NCI-H748 treated with DMSO at 0.1 percent for 48 hours (cell line): ENCODE data around the gene RECK.
"Not testable (repeated sequence)": the region's sequence is repeated elsewhere in the genome, so short reads cannot be mapped to it uniquely, and the experiment has no call there.

Experiments used
- DNase-seq: peaks from one replicate; lab custom pipeline; 2025; lab: John Stamatoyannopoulos, UW

RECK gene

DNA sequence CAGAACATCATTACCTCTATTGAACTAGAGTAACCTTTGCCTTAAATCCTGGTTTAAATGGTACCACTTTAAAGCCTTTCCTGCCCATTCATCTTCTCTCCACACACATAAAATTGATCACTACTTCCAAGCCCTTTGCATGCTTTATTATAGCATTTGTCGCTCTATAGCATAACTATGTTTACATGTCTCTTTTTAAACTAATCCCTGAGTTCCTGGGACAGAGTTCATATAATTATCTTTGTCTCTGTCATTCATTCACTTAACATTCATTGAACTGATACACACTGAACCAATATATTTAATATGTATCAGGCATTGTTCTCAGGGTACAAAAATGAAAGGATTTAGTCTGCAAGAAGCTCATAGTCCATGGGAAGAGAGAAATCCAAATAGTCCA, 37.3 kb downstream of the RECK start:
- DNase-seq, result no peak

DNA sequence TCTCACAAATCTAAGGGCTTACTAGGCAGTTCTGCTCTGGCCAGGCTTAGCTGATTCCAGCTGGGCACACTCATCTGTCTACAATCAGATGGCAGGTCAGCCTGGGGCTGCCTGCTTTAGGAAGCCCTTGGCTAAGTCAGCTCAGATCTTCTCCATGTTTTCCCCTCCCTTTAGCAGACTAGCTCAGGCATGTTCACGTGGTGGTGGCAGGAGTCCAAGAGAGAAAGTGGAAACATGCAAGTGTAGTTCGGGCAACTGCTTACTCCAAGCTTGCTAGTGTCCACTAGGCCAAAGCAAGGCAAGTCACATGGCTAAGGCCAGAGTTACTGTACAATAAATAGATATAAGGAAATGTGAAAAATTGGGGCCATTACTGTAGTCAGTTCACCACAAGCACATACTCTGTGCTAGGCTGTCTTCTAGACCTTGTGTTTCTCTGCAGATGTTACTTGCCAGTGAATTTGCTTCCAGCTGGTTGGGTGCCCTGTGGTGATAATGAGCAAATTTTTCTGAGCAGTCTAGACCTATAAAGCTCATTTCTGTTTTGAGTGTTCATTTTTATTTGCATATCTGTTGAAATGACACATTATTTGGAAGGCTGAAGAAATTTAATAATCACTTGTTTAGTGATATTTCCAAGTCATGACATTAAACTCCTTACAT, 38.3 kb downstream of the RECK start:
- no peak for DNase-seq

DNA sequence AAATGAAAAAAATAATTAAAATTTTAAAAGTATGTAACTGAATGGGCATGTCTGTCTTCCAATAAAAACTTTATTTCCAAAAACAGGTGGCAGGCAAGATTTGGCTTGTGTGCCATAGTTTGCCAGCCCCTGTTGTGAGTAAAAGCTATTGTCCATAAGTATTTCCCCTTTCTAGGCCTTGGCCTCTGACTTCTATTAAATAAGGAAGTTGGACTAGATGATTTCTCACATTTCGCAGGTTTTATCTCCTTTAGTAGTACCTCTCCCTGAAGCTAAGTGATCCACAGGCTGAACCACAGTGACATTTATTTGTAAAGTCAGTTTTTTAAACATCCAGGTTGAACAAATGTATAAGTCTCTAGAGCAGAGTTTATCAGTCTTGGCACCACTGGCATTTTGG, 41.3 kb downstream of the RECK start:
- DNase-seq, result no peak

DNA sequence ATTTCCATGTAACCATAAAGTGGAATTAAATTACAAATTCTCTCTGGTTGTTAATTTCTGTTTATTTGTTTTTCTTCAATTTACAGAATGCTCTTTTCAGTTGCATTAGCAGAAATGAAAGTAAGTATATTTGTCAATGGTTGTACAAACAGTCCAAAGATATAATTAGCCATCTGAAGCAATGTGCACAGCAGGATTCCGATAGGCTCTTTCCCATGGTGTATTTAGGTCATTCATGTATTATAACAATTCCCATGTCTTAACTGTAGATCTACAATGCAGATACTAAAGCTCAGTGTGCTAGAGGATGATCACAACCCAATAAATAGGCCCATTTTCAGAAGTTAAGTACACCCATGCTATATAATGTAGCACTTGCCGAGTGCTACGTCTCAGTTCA, 43.8 kb downstream of the RECK start:
- no peak for DNase-seq

DNA sequence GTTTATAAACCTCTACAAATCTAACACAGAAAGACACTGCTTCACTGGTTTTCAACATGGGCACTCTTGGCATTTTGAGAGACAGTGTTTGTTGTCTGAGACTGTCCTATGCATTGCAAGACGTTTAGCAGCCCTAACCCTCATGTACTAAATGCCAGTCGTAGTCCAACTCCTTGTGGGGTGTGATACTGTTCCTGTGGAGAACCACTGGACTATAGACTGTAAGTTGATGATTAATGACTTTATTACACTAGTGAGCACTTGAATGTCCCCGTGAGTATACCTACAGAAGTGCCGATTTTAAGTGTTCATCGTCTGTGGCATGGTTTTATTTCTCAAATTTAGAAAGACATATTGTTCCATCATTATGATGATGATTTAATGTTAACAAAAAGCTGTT, 46.2 kb downstream of the RECK start:
- DNase-seq, result no peak

DNA sequence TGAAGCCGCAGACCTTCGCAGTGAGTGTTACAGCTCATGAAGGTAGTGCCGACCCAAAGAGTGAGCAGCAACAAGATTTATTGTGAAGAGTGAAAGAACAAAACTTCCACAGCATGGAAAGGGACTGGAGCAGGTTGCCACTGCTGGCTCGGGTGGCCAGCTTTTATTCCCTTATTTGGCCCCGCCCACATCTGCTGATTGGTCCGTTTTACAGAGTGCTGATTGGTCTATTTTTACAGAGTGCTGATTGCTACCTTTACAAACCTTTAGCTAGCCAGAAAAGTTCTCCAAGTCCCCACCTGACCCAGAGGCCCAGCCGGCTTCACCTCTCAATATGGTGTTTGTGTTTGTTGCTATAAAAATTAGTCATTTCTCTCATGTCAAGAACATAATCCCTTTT, 49.7 kb downstream of the RECK start:
- DNase-seq, result no peak

DNA sequence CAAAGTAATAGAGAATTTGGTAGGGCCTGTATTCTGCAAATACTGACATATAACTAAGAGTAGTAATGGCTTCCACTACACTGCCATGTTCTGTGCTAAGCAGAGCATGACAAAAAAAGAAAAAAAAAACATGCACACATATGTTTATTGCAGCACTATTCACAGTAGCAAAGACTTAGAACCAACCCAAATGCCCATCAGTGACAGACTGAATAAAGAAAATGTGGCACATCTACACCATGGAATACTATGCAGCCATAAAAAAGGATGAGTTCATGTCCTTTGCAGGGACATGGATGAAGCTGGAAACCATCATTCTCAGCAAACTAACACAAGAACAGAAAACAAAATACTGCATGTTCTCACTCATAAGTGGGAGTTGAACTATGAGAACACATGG, 50.3 kb downstream of the RECK start:
- not testable (repeated sequence) for DNase-seq

DNA sequence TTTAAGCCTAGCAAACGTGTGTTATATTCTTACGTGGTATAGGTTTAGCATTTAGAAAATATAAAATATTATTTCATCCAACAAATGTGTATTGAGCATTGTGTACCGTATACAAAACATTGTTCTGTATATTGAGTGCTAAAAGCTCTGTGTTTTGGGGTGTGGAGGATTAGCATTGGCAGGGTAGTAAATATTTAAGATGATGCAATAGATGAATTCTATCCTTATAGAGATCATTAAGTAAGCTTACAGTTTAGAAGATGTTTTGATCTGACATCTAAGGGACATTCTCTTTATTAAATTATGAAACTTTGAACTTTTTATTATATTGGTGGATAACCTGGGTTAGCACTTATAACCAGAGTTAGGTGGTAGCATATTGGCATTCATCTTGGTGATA, 51.3 kb downstream of the RECK start:
- DNase-seq, result no peak

DNA sequence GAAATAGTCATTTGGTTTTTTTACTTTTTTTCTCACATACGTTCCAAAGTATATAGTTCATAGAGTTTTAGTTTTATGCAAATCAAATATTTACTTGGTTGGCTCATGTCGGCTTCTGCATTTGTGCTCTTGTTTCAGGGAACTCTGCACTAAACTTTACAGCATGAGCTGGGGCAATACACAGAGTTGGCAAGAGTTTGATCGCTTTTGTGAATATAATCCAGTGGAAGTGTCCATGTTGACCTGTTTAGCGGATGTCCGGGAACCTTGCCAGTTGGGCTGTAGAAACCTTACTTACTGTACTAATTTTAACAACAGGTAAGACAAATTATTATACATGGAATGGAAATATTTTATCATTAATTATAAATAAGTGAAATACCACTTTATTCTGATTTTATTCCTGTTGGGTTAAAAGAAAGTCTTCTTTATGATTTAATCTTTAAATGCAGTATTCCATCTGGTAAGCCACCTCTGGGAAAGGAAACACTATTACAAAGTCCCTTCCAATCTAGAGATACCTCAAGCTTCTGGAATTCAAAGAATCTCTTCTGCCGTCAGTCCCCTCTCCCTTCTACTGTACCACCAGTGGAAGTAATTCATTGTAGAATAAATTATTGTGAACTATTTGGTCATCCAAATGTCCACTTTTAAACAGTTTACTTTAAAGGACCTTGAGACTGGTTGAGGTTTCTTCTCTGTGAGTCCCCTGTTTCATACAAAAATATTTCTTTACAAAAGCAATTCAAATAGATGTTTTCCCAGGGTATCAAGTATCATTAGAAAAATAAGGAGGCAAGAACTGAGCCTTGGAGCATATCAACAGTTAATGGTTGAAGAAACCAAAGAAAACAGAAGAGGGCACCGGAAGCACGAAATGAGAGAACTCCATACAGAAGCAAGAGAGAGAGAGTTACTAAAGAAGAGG, 54.6 kb downstream of the RECK start:
- no peak for DNase-seq

DNA sequence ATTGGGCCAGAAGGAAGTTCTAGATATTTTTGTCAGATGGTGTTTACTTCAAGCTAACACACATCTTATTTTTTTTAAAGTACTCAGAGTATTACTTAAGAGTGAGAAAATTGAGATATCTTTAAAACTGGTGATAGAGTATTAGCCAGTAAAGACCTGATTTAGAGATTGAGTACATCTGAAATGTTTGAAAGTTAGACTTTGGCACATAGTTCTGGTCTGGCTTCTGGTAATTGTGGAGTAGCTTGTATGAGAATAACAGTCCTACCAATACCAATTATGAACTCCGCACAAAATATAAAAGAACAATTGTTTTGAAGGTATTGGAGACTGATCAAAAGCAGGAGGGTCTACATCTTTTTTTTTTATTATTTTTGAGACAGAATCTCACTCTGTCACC, 55.3 kb downstream of the RECK start:
- no peak for DNase-seq

DNA sequence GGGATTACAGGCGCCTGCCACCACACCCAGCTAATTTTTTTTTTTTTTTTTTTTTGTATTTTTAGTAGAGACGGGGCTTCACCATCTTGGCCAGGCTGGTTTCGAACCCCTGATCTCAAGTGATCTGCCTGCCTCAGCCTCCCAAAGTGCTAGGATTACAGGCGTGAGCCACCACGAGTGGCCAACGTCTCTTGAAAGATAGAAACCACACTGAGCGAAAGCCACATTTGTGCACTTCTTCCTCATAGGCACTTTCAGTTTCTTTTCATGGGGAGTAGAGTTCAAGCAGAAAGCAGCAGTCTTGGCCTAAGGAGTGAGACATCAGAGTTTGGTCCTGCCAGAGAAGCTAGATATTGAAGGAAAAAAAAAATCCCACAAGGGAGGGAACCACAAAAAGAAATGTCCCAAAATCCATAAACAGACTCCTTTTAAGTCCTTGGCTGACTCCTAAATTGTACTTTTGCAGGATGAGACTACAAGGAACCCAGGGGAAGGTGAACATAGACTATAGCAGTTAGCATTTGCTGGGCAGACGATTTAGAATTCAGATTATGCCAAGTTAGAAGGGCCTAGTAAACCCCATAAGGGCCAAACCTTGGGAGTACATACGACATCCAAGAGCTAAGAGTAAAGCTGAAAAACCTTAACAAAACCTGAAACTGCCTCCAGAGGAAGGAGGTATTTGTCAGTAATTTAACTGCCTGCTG, 55.9 kb downstream of the RECK start:
- DNase-seq, result no peak

DNA sequence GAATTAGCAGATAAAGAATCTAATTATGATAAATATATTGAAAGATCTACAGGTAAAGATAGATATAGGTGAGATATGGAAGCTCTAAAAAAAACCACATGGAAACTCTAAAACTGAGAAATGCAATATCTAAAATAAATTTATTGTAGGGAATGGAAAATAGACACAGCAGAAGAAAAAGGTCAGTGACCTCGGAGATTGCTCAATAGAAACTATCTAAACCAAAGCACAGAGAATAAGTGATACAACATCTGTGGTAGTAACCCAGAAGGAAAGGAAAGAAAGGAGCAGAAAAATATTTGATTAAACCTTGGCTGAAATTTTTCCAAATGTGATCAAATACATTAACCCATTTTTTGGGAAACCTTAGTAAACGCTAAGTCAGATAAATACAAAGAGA, 56.7 kb downstream of the RECK start:
- DNase-seq, result no peak

DNA sequence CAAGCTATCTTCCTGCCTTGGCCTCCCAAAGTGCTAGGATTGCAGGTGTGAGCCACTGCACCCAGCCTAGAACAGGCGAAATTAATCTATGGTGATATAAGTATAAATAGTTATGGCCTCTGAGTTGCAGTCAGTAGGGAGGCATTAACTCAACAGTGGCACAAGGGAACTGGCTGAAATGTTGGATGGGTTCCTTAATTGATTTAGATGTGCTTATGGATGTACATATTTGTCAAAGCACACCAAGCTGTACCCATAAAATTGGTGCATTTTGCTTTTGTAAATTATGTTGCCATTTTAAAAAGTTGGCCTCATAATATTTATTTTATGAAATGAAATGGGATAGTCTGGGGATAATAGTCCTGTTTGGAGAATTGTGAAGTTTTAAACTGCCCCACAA, 63.0 kb downstream of the RECK start:
- DNase-seq, result no peak

DNA sequence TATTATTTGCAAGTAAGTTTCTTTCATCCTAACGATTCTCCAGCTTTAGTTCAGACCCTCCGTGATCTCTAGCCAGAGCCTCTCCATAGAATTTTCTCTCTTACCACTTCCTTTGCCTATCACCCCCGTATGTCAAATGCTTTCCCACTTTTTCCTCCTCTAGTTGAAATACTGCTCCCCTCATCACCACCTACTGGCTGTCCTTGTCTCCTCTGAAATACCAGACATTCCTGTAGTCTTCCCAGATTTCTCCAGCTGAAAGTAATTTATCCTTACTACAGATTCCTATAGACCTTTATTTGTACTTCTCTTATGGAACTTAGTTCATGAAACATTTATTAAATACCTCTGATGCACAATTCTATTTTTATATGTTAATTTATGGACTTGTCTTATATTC, 63.8 kb downstream of the RECK start:
- DNase-seq, result no peak

DNA sequence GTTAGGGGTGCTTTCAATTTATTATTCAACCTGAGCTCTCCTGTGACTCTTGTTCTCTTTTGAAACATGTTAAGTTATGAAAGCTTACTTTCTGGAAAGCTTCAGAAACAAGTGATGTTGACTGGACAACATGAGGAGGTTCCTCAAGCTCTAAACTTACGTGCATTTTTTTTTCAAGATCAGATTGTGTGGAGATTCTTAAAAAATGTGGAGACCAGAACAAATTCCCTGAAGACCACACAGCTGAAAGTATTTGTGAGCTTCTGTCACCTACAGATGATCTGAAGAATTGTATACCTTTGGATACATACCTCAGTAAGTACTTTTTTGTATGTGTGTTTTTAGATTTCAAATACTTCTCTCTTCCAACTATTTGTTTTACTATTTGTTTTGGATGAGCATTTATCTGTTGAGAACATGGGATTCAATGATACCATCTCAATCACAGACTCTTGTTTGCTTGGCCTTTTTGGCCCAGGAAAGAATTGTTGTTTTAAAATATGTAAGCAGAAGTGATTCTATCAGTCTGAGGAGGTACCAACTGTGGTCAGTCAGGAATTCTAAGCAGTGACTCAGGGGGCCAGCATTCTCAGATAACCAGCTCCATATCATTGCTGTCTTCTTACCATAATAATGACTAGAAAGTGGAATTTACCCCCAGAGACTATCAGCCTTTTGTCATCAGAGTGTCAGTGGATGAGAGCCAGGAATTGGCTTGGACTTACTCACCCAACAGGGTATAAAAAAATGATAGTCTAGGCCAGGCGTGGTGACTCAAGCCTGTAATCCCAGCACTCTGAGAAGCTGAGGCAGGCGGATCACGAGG, 65.4 kb downstream of the RECK start:
- no peak for DNase-seq

DNA sequence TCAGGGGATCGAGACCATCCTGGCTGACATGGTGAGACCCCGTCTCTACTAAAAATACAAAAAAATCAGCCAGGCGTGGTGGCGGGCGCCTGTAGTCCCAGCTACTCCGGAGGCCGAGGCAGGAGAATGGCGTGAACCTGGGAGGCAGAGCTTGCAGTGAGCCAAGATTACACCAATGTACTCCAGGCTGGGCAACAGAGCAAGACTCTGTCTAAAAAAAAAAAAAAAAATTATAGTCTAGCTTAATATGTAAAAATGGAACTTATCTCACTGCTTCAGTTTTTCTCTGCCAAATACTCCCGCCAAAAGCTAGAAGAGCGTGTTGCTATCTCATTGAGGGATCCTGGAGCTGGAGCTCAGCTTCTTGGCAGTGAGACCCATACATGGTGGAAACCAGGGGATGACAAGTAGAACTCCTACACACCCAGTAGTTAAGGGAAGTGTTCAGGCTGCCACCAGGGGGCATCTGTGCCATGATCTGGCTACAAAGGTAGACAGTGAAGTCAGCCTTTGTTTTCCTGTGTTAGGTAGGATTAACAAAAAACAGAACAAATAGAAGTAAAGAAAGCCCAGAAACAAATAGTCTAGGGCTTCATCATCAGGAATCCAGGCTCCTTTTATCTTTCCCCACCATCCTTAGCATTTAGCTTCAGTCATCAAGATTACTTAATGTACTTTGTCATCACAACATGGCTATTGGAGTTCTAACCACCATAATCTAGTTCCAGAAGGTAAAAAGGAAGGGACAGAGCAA, 66.2 kb downstream of the RECK start:
- peak; percentile 50 for DNase-seq

DNA sequence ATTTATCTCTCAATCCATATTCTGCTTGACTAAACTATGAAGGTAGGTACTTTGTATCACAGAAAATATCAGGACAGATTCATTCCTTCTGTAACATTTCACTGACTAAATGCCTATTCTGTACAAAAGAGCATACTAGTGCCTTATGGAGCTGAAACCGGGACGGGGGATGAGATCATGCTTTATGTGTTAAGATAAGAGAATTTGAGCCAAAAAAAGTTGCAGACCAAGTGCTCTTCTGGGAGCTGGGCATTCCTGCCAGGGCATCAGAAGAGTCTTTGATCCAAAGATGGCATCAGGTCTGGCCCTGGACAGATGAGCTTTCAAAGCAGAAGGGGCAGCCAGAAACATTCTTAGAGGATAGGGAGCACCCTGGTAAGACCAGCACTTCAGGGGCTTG, 72.4 kb downstream of the RECK start:
- DNase-seq, result no peak

DNA sequence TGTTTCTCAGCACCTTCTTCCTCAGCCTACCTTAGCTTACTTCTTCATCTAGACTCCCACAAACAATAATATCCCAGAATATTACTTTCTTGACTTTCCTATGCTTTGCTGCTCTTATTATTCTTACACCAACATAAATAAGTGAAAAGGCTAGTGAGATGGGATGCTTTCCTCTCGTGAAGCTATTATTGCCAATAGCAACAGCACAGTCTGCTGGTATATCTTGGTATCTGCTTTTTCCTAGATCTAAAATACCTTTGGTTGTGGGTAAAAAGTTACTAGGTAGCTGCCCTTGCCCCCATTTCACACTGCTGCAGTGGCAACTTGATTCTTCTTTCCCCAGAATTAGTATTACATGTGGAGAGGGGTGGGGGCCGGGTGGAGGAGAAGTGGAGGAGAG, 73.7 kb downstream of the RECK start:
- DNase-seq, result no peak

DNA sequence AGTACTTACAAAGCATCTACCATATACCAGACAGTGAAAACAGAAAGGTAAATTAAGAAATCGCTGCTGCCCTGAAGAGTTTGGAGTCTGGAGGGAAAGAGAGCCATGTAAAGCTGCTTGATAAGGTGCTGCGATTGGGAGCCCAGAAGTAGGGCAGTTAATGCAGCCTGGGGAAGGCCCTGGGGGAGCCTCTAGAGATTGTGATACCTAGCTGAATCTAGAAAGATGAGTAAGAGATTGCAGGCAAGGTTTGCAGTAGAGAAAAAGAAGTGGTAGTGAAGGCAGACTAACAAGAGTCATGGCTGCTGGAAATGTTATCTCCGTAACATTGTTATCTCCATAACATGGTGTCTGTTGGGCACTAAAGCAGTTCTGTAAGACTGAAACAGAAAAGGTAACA, 75.8 kb downstream of the RECK start:
- no peak for DNase-seq

DNA sequence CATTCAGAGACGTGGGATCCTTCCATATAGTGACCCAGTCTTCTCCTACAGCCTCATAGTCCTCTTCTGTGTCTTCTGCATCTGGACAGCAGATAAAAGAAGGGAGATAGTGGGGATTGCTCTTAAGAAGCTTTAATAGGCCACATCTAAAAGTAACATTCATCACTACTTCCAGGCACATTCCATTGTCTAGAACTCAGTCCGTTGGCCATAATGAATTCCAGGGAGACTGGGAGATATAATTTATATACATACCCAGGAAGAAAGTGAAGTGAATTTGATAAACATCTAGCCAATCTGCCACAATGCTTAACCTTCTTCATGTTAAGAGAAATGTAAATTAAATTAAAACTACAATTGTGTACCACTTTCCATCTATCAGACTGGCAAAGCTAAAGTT, 77.3 kb downstream of the RECK start:
- no peak for DNase-seq

DNA sequence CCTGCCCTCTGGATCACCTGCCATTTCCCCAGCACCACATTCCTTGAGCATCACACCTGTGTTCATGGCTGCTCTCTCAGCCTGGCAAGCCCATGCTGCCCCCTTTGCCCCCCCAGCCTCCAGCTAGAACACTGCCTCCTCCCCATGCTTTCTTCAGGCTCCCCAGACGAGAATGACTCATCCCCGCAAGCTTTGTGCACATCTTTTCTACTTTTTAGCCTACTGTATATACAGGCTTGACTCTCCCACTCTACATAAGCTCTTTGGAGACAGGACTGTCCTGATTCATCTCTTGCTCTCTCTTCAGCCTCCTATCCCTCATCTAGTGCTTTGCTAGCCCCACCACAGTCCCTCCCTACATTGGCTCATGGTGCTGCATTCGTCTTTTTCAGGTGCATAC, 79.9 kb downstream of the RECK start:
- DNase-seq, result no peak
